HG02623 (cell line): Measurements from ENCODE around the gene MRPL18.

Experiments used
- ATAC-seq: cut with Tn5 transposase; IDR thresholded peaks from one replicate; pipeline ENCODE4 v1.9.1; 2021; ENCODE audit warnings: moderate library complexity; ENCODE audit not compliant: unreplicated experiment

Gene MRPL18

DNA sequence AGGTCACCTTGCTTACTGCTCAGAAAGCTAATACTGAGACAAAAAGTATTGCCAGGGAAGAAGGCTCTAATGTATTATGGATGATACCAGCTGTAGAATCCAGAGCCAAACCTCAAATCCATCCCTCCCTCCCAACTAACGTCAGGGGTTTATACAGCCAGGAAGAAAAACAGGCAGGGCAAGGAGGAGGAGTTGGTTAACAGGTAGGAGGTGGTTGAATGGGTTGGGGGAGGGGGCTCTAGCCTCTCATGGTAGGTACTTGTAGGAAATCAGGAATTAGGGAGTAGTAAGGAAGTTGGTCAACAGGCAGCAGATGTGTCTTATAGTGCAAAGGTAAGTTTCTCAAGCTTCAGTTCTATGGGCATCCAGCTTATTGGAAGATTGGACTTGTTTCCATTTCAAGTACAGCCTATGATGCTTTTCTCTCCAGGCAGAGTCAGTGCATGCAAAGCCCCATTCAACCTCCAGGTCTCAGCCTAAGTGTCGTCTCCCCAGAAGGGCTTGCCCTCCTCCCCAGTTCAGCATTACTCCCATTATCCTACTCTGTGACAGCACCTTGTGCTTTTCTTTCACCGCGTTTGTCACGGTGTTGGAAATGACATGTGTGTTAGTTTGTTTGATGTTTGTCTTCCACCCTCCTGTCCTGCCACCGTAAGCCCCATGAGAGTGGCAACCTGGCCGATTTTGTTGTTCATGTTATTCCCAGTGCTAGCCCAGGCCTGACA lies 47.9 kb downstream of the MRPL18 start:
- ATAC-seq, result no peak

DNA sequence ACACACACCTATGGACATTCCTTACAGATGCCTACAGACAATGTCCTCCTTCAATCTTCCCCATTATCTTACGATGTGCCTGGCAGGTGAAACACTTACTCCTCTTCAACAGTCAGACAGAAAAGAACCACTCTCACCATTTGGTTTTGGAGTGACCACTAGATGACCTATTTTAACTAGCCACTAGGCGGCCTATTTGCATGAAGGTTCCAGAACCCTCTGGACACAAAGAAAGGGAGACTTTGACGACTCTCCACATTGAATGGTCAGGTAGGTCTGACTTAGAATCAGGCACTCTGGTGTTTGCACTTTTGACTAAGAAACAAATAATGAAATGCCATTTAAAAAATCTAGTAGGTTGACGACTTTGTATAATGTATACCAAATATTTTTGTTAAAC lies 51.8 kb downstream of the MRPL18 start:
- ATAC-seq, result no peak

DNA sequence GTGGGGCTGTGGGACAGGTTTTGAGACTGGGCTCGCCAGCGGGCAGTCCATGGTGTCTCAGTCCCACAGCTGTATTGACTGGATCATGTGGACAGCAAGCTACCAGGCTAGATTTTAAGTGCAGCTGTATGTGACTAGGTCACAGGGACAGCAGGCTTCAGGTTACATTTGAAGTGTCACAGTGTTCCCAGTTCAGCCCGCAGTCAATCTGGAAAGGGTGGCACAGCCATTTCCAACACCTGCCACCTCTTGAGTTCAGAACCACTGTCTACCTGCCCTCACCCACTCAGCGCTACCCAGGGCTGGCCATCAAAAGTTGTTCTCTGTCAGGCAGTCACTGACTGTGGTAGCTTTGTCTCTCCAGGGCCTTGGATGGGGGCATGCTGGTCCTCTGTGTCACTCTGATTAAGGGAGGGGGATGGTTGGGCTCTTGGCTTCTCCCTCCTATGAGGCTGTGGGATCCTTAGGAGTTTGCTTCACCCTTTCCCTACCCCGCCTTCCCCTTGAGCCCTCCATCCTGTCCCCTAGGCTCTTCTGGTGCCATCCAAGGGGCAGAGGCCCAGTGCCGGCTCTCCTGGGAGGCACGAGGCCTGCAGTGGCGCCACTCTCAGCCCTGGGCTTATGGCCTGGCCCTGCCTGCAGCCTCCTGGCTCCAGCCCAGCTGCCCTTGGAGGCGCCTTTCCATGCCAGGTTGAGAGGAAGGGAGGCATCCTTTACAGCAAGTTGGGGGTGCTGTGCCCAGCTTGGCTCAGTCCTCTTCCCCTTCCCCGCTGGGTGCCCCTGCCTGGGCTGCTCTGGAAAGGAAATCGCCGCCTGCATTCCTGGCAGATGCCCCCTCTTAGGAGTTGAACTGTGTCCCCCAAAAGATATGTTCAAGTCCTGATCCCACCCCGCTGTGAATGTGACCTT lies 54.7 kb downstream of the MRPL18 start:
- ATAC-seq, result no peak
